Activated CD4-positive, alpha-beta T cell treated with anti-CD3 and anti-CD28 coated beads for 48 hours (primary cell): ENCODE results near the gene LLGL2.
"Not testable (repeated sequence)": the region's sequence is repeated elsewhere in the genome, so short reads cannot be mapped to it uniquely, and the experiment has no call there.

Experiments
- DNase-seq: peaks from one replicate; pipeline ENCODE4 v3.0.0-alpha.2; 2020

LLGL2 gene

GRCh38 chr17:75571885-75572215, 46.4 kb downstream of the LLGL2 start:
- no peak for DNase-seq

DNA sequence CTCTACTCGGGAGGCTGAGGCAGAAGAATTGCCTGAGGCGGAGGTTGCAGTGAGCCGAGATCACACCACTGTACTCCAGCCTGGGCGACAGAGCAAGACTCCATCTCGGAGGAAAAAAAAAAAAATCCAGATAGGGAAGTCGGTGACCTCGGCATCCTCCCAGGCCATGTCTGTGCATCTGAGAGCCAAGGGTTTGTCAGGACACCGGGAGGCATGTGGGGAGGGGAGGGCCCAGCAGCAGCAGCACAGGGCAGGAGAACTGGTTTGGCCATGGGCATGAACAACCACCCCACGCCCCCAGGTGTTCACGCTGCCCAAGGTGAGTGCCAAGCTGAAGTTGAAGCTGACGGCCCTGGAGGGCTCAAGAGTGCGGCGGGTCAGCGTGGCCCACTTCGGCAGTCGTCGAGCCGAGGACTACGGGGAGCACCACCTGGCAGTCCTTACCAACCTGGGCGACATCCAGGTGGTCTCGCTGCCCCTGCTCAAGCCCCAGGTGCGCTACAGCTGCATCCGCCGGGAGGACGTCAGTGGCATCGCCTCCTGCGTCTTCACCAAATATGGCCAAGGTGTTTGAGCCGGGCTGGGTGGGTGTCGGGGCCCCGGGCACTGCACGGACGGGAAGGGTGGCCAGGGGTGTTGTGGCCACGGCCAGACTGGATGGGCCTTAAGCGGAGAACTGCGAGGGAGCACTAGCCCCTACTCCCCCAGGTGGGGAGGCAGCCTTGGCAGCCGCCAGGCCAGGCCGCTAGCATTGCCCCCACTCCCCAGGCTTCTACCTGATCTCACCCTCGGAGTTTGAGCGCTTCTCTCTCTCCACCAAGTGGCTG, 47.4 kb downstream of the LLGL2 start:
- no peak for DNase-seq

DNA sequence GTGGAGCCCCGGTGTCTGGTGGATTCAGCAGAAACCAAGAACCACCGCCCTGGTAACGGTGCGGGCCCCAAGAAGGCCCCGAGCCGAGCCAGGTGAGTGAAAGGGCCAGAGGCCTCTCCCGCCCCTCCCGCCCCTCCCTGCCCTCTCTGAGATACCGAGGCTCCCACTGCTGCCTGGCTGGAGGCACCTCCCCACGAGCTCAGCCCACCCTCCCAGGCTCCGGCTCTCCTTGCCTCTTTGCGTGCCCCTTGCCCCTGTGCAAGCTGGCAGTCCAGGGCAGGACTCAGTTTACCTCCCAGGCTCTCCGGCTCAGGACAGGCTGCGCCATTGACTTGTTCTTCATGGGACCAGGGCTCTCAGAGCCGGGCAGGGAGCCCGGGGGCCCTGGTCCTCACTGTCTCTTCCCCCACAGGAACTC, 48.1 kb downstream of the LLGL2 start:
- no peak for DNase-seq

DNA sequence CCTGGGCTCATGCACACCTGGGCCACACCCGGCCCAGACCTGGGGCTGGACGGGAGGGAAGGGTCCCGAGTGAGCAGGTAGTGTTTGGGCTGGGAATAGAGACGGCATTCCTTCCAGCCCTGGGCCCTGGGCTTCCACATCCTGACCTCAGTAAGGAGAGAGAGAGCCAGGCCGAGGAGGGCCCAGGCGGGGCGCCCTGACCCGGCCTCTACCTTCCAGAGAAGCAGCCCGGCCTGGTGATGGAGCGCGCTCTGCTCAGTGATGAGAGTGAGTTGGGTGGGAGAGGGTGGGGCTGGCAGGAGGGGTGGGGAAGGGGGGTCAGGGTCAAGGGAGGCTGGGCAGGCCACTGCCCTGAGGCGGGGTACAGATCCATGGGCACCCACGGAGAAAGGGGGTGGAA, 48.5 kb downstream of the LLGL2 start:
- no peak for DNase-seq

DNA sequence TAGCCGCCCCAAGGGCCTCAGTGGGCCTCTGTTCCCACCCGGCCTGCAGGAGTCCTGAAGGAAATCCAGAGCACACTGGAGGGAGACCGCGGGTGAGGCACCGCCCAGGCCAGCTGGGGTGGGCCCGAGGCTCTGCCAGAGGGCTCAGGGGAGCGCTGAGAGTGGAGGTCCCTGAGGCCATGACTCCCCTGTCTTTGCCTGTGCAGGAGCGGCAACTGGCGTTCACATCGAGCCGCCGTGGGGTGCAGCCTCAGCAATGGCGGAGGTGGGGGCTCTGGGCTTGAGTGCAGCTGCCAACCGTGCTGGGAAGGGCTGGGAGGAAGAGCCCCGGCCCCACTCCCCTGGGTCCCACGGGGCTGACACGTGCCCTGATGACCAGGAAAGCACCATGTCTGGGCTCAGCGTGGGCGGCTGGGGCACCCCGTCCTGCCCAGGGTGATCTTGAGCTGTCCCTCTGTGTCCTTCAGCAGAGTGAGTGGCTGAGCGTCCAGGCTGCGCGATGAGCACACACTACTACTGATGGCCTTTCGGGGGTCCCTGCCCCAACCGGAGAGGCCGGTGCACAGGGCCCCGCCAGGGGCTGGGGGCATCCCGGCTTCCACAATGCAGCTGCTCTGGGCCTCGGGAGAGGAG, 49.0 kb downstream of the LLGL2 start:
- no peak for DNase-seq

DNA sequence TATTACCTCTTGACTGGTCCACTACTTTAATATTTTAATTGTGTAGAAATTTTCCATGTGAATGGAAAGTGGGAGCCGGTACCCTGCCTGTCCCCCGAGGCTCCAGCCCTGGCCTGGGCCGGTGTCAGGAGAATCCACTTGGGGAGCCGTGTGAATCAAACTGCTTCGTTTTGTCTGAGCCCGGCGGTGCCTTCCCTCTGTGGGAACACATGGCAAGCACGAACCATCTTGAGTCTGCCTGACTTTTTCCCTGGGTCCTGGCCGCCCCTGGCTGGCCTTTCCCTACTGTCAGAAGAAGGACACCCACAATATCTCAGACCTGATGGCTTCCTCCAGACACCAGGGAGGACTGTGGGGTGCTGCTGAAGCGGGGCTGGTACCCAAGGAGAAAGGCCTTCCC, 49.7 kb downstream of the LLGL2 start:
- no peak for DNase-seq

- DNase-seq = no peak
Measured at GRCh38 chr17:75575728-75576127, 50.2 kb downstream of the LLGL2 start.

DNA sequence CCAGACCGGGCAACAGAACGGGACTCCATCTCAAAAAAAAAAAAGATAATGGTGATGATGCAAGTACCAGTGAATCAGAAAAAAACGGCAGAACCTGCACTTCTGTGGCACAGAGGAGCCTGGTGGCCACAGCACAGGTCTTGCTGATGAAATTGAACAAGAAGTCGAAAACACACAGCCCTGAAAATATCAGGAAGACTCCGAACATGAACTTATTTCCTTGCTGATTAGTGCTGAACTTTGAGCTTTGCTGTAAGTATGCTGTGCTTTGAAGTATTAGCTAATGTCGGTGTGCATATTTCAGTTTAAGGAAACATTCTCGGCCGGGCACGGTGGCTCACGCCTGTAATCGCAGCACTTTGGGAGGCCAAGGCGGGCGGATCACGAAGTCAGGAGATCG, 51.2 kb downstream of the LLGL2 start:
- DNase-seq = no peak

GRCh38 chr17:75581121-75581725, 55.7 kb downstream of the LLGL2 start:
- peak; percentile 77 for DNase-seq

GRCh38 chr17:75583197-75583596, 57.7 kb downstream of the LLGL2 start:
- not testable (repeated sequence) for DNase-seq

DNA sequence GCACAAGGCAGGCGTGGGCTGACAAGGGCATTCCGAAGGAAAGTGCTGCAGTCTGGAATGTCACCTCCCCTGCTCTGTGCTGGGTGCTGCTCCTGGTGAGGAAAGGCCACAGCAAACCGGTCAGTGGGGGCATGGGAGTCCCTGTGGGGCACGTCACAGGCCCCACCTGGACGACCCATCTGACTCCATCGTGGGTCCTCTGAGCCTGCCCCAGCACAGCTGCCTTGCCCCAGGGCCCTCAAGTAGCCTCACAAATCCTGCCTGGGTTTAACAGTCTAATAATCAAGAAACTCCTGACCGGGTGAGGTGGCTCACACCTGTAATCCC, 59.3 kb downstream of the LLGL2 start:
- no peak for DNase-seq

GRCh38 chr17:75587675-75588595, 62.4 kb downstream of the LLGL2 start, which contains the start of gene MYO15B:
MYO15B (plus strand) TSS chr17:75587800; CDS start chr17:75588058, 258 bp downstream.
- peak; percentile 71 for DNase-seq

DNA sequence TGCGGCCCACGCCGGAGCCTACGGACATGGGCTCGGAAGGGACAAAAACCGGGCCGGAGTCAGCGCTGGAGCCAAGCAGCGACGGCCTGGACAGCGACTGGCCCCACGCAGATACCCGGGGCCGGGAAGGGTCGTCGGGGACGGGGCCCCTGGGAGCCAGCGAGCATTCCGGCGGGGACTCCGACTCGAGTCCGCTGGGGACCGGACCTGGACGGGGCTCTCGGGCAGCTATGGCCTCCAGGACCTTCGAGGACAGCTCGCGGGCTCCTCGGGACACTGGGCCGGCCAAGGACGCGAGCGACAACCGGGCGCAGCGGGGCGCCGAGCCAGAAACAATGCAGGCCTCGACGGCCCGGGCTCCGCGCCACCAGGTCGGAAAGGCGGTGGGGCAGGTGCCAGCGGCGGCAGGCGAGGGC, 63.1 kb downstream of the LLGL2 start:
- DNase-seq = no peak

- peak; percentile 99 for DNase-seq
Measured at GRCh38 chr17:75589012-75589918, 63.8 kb downstream of the LLGL2 start.

GRCh38 chr17:75589919-75590303, 64.4 kb downstream of the LLGL2 start:
- no peak for DNase-seq

- DNase-seq = no peak
Measured at GRCh38 chr17:75590314-75590761, 64.8 kb downstream of the LLGL2 start.

GRCh38 chr17:75590849-75591721, 65.6 kb downstream of the LLGL2 start:
- DNase-seq = no peak

DNA sequence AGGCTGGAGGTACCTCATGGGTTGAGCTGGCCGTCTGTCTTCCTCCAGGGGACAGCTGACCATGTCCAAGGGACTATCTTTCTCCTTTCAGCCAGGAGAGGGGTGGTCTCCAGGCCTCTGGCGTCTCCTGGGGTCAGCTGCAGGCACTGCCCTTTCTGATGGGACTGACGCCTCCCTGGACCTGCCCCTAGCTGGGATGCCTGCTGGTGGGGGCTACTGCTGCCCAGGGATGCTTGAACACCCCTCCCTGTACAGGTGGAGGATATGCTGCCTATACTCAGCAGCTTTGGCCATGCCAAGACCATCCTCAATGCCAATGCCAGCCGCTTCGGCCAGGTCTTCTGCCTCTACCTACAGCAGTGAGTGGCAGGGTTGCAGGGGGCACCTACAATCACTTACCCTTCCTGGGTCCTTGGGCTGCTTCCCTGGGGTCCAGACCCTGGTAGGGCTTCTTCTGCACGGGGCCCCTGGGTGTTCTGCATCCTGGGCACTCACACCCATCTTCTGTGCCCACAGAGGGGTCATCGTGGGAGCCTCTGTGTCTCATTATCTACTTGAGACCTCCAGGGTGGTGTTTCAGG, 66.3 kb downstream of the LLGL2 start:
- DNase-seq = no peak

- no peak for DNase-seq
Measured at GRCh38 chr17:75592348-75593020, 67.0 kb downstream of the LLGL2 start.

- DNase-seq = not testable (repeated sequence)
Measured at GRCh38 chr17:75593430-75593829, 67.9 kb downstream of the LLGL2 start.
